WI38 (cell line): ENCODE results near the gene ATP6V1B1.

ENCODE experiments used
- H3K4me3 ChIP-seq: 2 replicates; pipeline ENCODE4 v1.5.1; 2011; ENCODE audit warnings: low read depth, mild to moderate bottlenecking, control low read depth, low read length
- CTCF ChIP-seq: IDR thresholded peaks from 2 replicates; pipeline ENCODE4 v1.5.1; 2012; ENCODE audit warnings: low read depth, mild to moderate bottlenecking, control low read depth, low read length

The ATP6V1B1 gene

GRCh38 chr2:70949086-70949485 is 13.4 kb downstream of the ATP6V1B1 start:
- H3K4me3 ChIP-seq = no peak overlapping the region
- no peak for TF ChIP-seq CTCF

- TF ChIP-seq CTCF = no peak
Observed at GRCh38 chr2:70954886-70955285, 19.2 kb downstream of the ATP6V1B1 start.

GRCh38 chr2:70956141-70956540 is 20.4 kb downstream of the ATP6V1B1 start:
- no peak for TF ChIP-seq CTCF
- H3K4me3 ChIP-seq = no peak overlapping the region

More at GRCh38 chr2:70954886-70955285, 19.2 kb downstream of the ATP6V1B1 start:
- no peak overlapping the region for H3K4me3 ChIP-seq

GRCh38 chr2:70957798-70958197 is 22.1 kb downstream of the ATP6V1B1 start:
- no peak overlapping the region for H3K4me3 ChIP-seq
- no peak for TF ChIP-seq CTCF

GRCh38 chr2:70958759-70959158 is 23.1 kb downstream of the ATP6V1B1 start:
- H3K4me3 ChIP-seq = no peak overlapping the region
- TF ChIP-seq CTCF = no peak

- TF ChIP-seq CTCF = no peak
- no peak overlapping the region for H3K4me3 ChIP-seq
Observed at GRCh38 chr2:70959271-70959761, 23.6 kb downstream of the ATP6V1B1 start.

- H3K4me3 ChIP-seq = no peak overlapping the region
- no peak for TF ChIP-seq CTCF
Observed at GRCh38 chr2:70959851-70960832, 24.4 kb downstream of the ATP6V1B1 start.
